H7 (cell line): ENCODE measurements around the gene FOXK1. TPM values are rescaled to one million over a fixed set of nuclear protein-coding genes. Genes with fewer than 3 reads are reported as not detected.
A peak's percentile ranks its signal among the peaks of the same experiment; 100 is the strongest.

ENCODE experiments used
- DNase-seq: peaks from one replicate; pipeline ENCODE4 v3.0.0; 2012
- H3K27me3 ChIP-seq: 2 replicates; pipeline ENCODE4 v1.6.0; 2011; ENCODE audit warnings: mild to moderate bottlenecking, low read length; ENCODE audit not compliant: control insufficient read depth, insufficient read depth
- H3K36me3 ChIP-seq: replicated peaks from 2 replicates; pipeline ENCODE4 v1.5.1; 2011; ENCODE audit warnings: low read length; ENCODE audit not compliant: control insufficient read depth, insufficient read depth
- H3K4me3 ChIP-seq: 2 replicates; pipeline ENCODE4 v1.5.1; 2011; ENCODE audit warnings: low read depth, mild to moderate bottlenecking, control low read depth, low read length, moderate library complexity; ENCODE audit not compliant: insufficient read depth
- total RNA-seq: library from RNA; depleted of rRNA; stranded (reverse); fragments of >200 nt; shearing (Covaris generic); gene quantifications from 2 replicates; pipeline ENCODE4 v1.2.3, GENCODE V29; 2014

Gene FOXK1
- total RNA-seq, 1 experiment from 2014 or later: 20.4 TPM

GRCh38 chr7:4809091-4809591 is 127.0 kb downstream of the FOXK1 start:
- DNase-seq: peak; percentile 58
- no peak overlapping the region for H3K4me3 ChIP-seq
- no peaks in the 10 kb centered on the region; the same call in 1 of the 2 replicates for H3K36me3 ChIP-seq
- H3K27me3 ChIP-seq: peaks cover 10% of the 10 kb centered on the region; the same call in 1 of the 2 replicates

DNA sequence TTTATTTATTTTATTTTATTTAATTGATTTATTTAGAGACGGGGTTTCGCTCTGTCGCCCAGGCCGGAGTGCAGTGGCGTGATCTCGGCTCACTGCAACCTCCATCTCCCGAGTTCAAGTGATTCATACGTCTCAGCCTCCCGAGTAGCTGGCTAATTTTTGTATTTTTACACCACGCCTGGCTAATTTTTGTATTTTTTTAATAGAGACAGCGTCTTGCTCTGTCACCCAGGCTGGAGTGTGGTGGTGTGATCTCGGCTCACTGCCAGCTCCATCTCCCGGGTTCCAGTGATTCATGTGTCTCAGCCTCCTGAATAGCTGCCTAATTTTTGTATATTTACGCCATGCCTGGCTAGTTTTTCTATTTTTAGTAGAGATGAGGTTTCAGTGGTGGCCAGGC is 127.6 kb downstream of the FOXK1 start:
- no peaks in the 10 kb centered on the region; the same call in 1 of the 2 replicates for H3K36me3 ChIP-seq
- DNase-seq: no peak
- H3K4me3 ChIP-seq: no peak overlapping the region
- H3K27me3 ChIP-seq: peaks cover 10% of the 10 kb centered on the region; the same call in 1 of the 2 replicates

DNA sequence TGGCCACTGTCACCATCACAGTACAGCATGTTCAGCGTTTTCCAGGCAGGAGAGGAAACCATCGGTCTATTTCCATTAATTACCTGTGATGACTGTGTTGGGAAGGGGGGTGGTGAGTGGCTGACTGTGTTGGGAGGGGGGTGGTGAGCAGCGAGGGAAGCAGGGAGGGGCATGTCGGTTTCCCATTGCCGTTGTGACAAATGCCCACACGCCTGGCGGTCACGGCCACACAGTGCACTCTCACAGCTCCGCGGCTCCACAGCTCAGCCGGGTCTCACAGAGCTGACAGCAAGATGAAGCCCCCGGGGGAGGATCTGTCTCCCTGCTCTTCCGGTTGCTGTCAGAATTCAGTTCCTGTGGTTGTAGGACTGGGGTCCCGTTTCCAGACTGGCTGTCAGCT is 132.3 kb downstream of the FOXK1 start:
- no peaks in the 10 kb centered on the region for H3K27me3 ChIP-seq
- no peak overlapping the region for H3K4me3 ChIP-seq
- H3K36me3 ChIP-seq: no peaks in the 10 kb centered on the region; the same call in 1 of the 2 replicates
- peak; percentile 20 for DNase-seq

GRCh38 chr7:4815121-4815520 is 133.0 kb downstream of the FOXK1 start:
- no peaks in the 10 kb centered on the region; the same call in 1 of the 2 replicates for H3K36me3 ChIP-seq
- H3K4me3 ChIP-seq: no peak overlapping the region
- no peaks in the 10 kb centered on the region for H3K27me3 ChIP-seq
- peak; percentile 49 for DNase-seq

- no peak overlapping the region for H3K4me3 ChIP-seq
- peak; percentile 87 for DNase-seq
- H3K36me3 ChIP-seq: no peaks in the 10 kb centered on the region; the same call in 1 of the 2 replicates
- H3K27me3 ChIP-seq: no peaks in the 10 kb centered on the region
These were observed 133.7 kb downstream of the FOXK1 start for GRCh38 chr7:4815609-4816418.

GRCh38 chr7:4816419-4817080 is 134.5 kb downstream of the FOXK1 start:
- peak; percentile 63 for DNase-seq
- no peaks in the 10 kb centered on the region for H3K27me3 ChIP-seq
- no peak overlapping the region for H3K4me3 ChIP-seq
- H3K36me3 ChIP-seq: no peaks in the 10 kb centered on the region; the same call in 1 of the 2 replicates

DNA sequence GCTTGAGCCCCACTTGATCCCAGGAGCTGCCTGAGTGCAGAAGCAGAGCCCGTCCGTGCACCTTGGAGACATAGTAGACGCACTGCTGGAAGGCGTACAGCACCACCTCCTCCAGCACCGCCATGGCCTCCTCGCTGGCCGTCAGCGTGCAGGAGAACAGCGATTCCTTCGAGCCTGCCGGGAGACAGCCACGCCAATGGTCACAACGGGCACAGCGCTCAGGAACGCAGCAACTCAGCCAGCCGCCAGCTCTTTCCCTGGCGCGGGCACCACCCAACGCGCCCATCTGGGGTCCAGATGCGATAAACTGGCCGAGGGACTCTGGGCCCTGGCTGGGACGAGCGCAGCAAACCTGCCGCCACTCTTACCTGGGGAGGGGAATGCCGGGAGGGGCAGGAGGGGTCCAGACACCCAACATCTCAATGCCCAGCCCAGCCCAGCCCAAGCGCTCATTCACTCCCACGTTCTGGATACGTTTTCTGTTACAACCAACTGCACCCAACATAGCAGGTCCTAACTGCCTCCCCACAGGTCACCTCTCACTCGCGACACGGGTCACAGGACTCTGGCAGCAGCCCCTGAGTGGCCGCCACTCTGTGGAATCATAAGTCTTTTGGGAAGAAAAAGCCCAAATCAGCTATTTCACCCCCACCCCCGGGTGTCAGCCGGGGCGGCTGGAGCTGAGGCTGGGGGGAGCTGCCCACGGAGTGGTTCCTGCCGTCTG is 135.2 kb downstream of the FOXK1 start:
- Histone ChIP-seq H3K27me3 (no peaks in the 10 kb centered on the region), H3K4me3 (no peak overlapping the region), H3K36me3 (no peaks in the 10 kb centered on the region; the same call in 1 of the 2 replicates)
- peak; percentile 50 for DNase-seq

GRCh38 chr7:4818000-4818794 is 136.1 kb downstream of the FOXK1 start:
- peak; percentile 57 for DNase-seq
- H3K36me3 ChIP-seq: no peaks in the 10 kb centered on the region; the same call in 1 of the 2 replicates
- no peaks in the 10 kb centered on the region for H3K27me3 ChIP-seq
- no peak overlapping the region for H3K4me3 ChIP-seq

GRCh38 chr7:4819560-4820404 is 137.7 kb downstream of the FOXK1 start:
- peak; percentile 45 for DNase-seq

DNA sequence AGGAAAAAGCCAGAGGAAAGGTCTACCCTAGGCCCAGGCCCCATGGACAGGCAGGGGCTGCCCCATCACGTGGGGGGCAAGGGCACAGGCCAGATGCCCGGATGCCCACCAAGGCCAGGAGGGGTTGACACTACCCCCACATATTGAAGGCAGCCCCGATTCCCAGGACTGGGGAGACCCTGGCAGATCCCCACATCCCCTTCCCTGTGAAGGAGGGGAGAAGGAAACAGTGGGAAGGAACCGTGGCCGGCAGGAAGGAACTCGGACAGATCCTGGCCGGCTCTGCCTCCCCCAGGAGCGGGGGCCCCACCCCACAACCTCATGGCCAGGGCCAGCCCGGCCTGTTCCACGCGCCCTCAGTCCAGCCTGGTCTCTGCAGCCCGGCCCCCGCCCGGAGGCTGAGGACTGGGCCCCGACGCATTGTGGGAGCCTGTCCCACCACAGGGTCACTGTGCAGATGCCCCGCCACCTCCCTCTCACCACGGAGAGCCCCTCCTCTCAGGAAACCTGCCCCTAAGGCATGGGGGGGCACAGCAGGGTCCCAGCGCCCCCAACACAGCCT is 138.4 kb downstream of the FOXK1 start:
- H3K36me3 ChIP-seq: no peaks in the 10 kb centered on the region
- no peaks in the 10 kb centered on the region for H3K27me3 ChIP-seq
- H3K4me3 ChIP-seq: no peak overlapping the region
- DNase-seq: peak; percentile 47

More at GRCh38 chr7:4819560-4820404, 137.7 kb downstream of the FOXK1 start:
- Histone ChIP-seq H3K27me3 (no peaks in the 10 kb centered on the region), H3K36me3 (no peaks in the 10 kb centered on the region), H3K4me3 (no peak overlapping the region)
